Trophoblast cell (in vitro differentiated cells and primary cell): ENCODE measurements around the gene CKS2.

Experiments used
- DNase-seq, 2 donors: peaks; one replicate each; pipeline ENCODE4 v3.0.0-alpha.2; 2016
- H2AFZ ChIP-seq: 2 replicates; pipeline ENCODE4 v1.6.1; 2013; ENCODE audit warnings: low read length, moderate library complexity, mild to moderate bottlenecking; ENCODE audit not compliant: insufficient read depth, poor library complexity
- H2AK5ac ChIP-seq: 2 replicates; pipeline ENCODE4 v1.6.1; 2013; ENCODE audit warnings: mild to moderate bottlenecking, low read length
- H2BK120ac ChIP-seq: 2 replicates; pipeline ENCODE4 v1.6.1; 2013; ENCODE audit warnings: low read length, mild to moderate bottlenecking, moderate library complexity; ENCODE audit not compliant: insufficient read depth, poor library complexity
- H2BK12ac ChIP-seq: 2 replicates; pipeline ENCODE4 v1.6.1; 2013; ENCODE audit warnings: mild to moderate bottlenecking, low read length, moderate library complexity
- H2BK5ac ChIP-seq: 2 replicates; pipeline ENCODE4 v1.6.1; 2013; ENCODE audit warnings: low read length, low read depth, moderate library complexity, mild to moderate bottlenecking; ENCODE audit not compliant: poor library complexity
- H3K14ac ChIP-seq: 2 replicates; pipeline ENCODE4 v1.6.1; 2013; ENCODE audit warnings: mild to moderate bottlenecking, low read length
- H3K18ac ChIP-seq: 2 replicates; pipeline ENCODE4 v1.6.1; 2013; ENCODE audit warnings: mild to moderate bottlenecking, low read length
- H3K23ac ChIP-seq: 2 replicates; pipeline ENCODE4 v1.6.1; 2013; ENCODE audit warnings: low read length
- H3K27ac ChIP-seq: 2 replicates; pipeline ENCODE4 v1.5.1; 2013; ENCODE audit warnings: low read depth, mild to moderate bottlenecking, inconsistent platforms, low read length, moderate library complexity
- H3K27me3 ChIP-seq: 2 replicates; pipeline ENCODE4 v1.6.1; 2013; ENCODE audit warnings: inconsistent platforms, mild to moderate bottlenecking, low read length, moderate library complexity; ENCODE audit not compliant: insufficient read depth
- H3K36me3 ChIP-seq, 2 experiments: 1 replicate in 1 of 2; 2 replicates in 1 of 2; pipeline ENCODE4 v1.6.1; 2013; ENCODE audit warnings: low read length in 2 of 2, mild to moderate bottlenecking in 2 of 2, moderate library complexity in 1 of 2; ENCODE audit not compliant: insufficient read depth in 2 of 2, control insufficient read depth in 1 of 2
- H3K4ac ChIP-seq: 2 replicates; pipeline ENCODE4 v1.6.1; 2013; ENCODE audit warnings: low read depth, mild to moderate bottlenecking, low read length, moderate library complexity
- H3K4me1 ChIP-seq, 2 experiments: 1 replicate in 1 of 2; 2 replicates in 1 of 2; pipeline ENCODE4 v1.6.1; 2013; ENCODE audit warnings: low read length in 2 of 2, mild to moderate bottlenecking in 2 of 2, moderate library complexity in 1 of 2; ENCODE audit not compliant: insufficient read depth in 2 of 2, control insufficient read depth in 1 of 2
- H3K4me2 ChIP-seq: 2 replicates; pipeline ENCODE4 v1.6.1; 2013; ENCODE audit warnings: inconsistent platforms, mild to moderate bottlenecking, low read length, moderate library complexity
- H3K4me3 ChIP-seq: 2 replicates; pipeline ENCODE4 v1.5.1; 2013; ENCODE audit warnings: mild to moderate bottlenecking, low read depth, low read length, inconsistent platforms
- H3K79me1 ChIP-seq: one replicate; pipeline ENCODE4 v1.6.1; 2013; ENCODE audit warnings: low read length
- H3K79me2 ChIP-seq: 2 replicates; pipeline ENCODE4 v1.6.1; 2013; ENCODE audit warnings: low read length, mild to moderate bottlenecking; ENCODE audit not compliant: control insufficient read depth, insufficient read depth, poor library complexity
- H3K9ac ChIP-seq: 2 replicates; pipeline ENCODE4 v1.6.1; 2013; ENCODE audit warnings: mild to moderate bottlenecking, low read length
- H3K9me3 ChIP-seq: 2 replicates; pipeline ENCODE4 v1.6.1; 2013; ENCODE audit warnings: low read depth, mild to moderate bottlenecking, control low read depth, inconsistent platforms, low read length; ENCODE audit not compliant: insufficient read depth
- H4K12ac ChIP-seq: 2 replicates; pipeline ENCODE4 v1.6.1; 2013; ENCODE audit warnings: low read depth, mild to moderate bottlenecking, low read length, moderate library complexity
- H4K8ac ChIP-seq: 2 replicates; pipeline ENCODE4 v1.6.1; 2013; ENCODE audit warnings: low read depth, mild to moderate bottlenecking, low read length, moderate library complexity
- H4K91ac ChIP-seq: one replicate; pipeline ENCODE4 v1.6.1; 2013; ENCODE audit warnings: low read depth, mild to moderate bottlenecking, low read length, moderate library complexity
- WGBS: extraction: QIAGEN DNeasy Blood & Tissue Kit; methylation state at CpG from one replicate; pipeline ENCODE4 v1.1.7; 2013; ENCODE audit warnings: missing lambda C conversion rate; ENCODE audit not compliant: insufficient read length, insufficient coverage; ENCODE audit errors: extremely low coverage; 5-methylcytosine and 5-hydroxymethylcytosine counted together

The CKS2 gene

DNA sequence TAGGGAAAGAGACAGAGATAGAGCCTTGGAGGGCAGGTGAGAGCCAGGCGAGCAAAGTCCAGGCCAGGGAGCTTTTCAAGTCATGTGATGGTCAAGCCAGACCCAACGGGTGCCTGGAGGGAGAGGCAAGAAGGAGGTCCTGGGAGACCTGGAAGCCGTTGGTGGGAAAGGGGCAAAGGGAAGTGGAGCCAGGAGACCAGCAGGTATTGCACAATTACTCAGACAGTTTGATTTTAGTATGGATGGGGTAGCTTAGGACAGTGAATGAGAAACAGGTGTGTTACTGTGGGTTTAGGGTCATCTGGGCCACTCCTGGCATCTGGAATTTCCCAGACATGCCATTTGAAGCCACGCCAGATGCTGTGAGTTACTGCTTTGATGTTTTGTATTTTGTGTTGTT is 12.4 kb downstream of the CKS2 start:
- H4K8ac ChIP-seq, result no peak overlapping the region
- H3K9ac ChIP-seq, result no peak overlapping the region
- DNase-seq, result peak in 1 of 2 donors; percentile 22
- no peak overlapping the region for H3K4ac ChIP-seq
- H3K18ac ChIP-seq, result no peak overlapping the region
- peaks cover 2% of the 10 kb centered on the region for H3K79me1 ChIP-seq
- no peak overlapping the region for H3K23ac ChIP-seq
- no peak overlapping the region for H2BK12ac ChIP-seq
- no peak overlapping the region for H2AFZ ChIP-seq
- no peak overlapping the region for H4K91ac ChIP-seq
- no peak overlapping the region for H2AK5ac ChIP-seq
- no peak overlapping the region for H3K27ac ChIP-seq
- H3K36me3 ChIP-seq, result peaks cover 4 to 7% of the 10 kb centered on the region in 2 experiments
- no peak overlapping the region for H3K14ac ChIP-seq
- H4K12ac ChIP-seq, result no peak overlapping the region
- no CpG with 5 or more reads among the region's 4 CpGs for WGBS
- H3K9me3 ChIP-seq, result no peaks in the 10 kb centered on the region
- no peaks in the 10 kb centered on the region for H3K27me3 ChIP-seq
- H2BK5ac ChIP-seq, result no peak overlapping the region
- peaks cover 0 to 6% of the 10 kb centered on the region in 2 experiments for H3K4me1 ChIP-seq
- peaks cover 3% of the 10 kb centered on the region for H3K79me2 ChIP-seq
- no peak overlapping the region for H3K4me3 ChIP-seq
- no peak overlapping the region for H2BK120ac ChIP-seq
- no peak overlapping the region for H3K4me2 ChIP-seq

DNA sequence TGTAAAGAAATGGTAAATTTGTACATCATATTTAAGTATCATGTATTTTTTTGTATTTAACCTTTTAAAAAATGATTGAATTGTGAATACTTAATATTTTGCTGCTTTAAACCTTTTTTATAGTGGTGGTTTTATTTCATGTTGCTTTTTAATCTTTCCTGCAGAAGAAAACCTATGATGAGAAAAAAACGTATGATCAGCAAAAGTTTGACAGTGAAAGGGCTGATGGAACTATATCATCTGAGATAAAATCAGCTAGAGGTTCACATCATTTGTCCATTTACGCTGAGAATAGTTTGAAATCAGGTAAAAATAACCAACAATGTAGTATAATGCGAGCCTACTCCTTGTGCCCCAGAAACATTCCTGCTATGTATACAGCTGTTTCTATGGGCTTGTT is 14.7 kb downstream of the CKS2 start:
- no peak overlapping the region for H4K91ac ChIP-seq
- no peak overlapping the region for H4K8ac ChIP-seq
- no CpG with 5 or more reads among the region's 3 CpGs for WGBS
- no peak overlapping the region for H3K14ac ChIP-seq
- H2BK120ac ChIP-seq, result no peak overlapping the region
- no peaks in the 10 kb centered on the region for H3K79me1 ChIP-seq
- H3K4me1 ChIP-seq, result peaks cover 0 to 4% of the 10 kb centered on the region in 2 experiments
- H3K27me3 ChIP-seq, result no peaks in the 10 kb centered on the region
- H4K12ac ChIP-seq, result no peak overlapping the region
- no peak overlapping the region for H3K18ac ChIP-seq
- no peak overlapping the region for H2AK5ac ChIP-seq
- H2AFZ ChIP-seq, result no peak overlapping the region
- H3K36me3 ChIP-seq, result peaks cover 15 to 20% of the 10 kb centered on the region in 2 experiments
- H3K4ac ChIP-seq, result no peak overlapping the region
- no peaks in the 10 kb centered on the region for H3K79me2 ChIP-seq
- H3K4me2 ChIP-seq, result no peak overlapping the region
- no peak overlapping the region for H2BK12ac ChIP-seq
- H2BK5ac ChIP-seq, result no peak overlapping the region
- DNase-seq, result no peak
- H3K27ac ChIP-seq, result no peak overlapping the region
- H3K9ac ChIP-seq, result no peak overlapping the region
- no peak overlapping the region for H3K4me3 ChIP-seq
- H3K23ac ChIP-seq, result no peak overlapping the region
- H3K9me3 ChIP-seq, result no peaks in the 10 kb centered on the region

DNA sequence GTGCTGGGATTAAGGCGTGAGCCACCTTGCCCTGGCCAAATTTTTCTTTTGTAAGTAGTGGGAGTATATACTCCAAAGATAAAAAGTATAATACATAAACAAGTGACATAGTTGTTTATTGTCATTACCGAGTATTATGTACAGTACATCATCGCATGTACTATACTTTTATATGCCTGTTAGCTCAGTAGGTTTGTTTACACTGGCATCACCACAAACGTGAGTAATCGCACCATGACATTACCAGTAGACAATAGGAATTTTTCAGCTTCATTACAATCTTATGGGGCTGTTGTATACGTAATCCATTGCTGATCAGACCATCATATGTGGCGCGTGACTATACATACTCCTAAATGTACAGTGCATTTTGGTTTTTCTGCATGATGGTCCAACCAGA is 17.1 kb downstream of the CKS2 start:
- no peak overlapping the region for H3K4me3 ChIP-seq
- H4K8ac ChIP-seq, result no peak overlapping the region
- no peak overlapping the region for H3K27ac ChIP-seq
- no peak overlapping the region for H2AFZ ChIP-seq
- DNase-seq, result no peak
- no CpG with 5 or more reads among the region's 8 CpGs for WGBS
- H2AK5ac ChIP-seq, result no peak overlapping the region
- no peak overlapping the region for H3K4ac ChIP-seq
- peaks cover 0 to 4% of the 10 kb centered on the region in 2 experiments for H3K4me1 ChIP-seq
- H3K36me3 ChIP-seq, result peaks cover 15 to 21% of the 10 kb centered on the region in 2 experiments
- no peaks in the 10 kb centered on the region for H3K9me3 ChIP-seq
- no peaks in the 10 kb centered on the region for H3K27me3 ChIP-seq
- H2BK12ac ChIP-seq, result no peak overlapping the region
- no peaks in the 10 kb centered on the region for H3K79me1 ChIP-seq
- no peak overlapping the region for H3K4me2 ChIP-seq
- no peak overlapping the region for H3K23ac ChIP-seq
- H2BK120ac ChIP-seq, result no peak overlapping the region
- no peak overlapping the region for H4K91ac ChIP-seq
- H4K12ac ChIP-seq, result no peak overlapping the region
- no peak overlapping the region for H3K18ac ChIP-seq
- no peaks in the 10 kb centered on the region for H3K79me2 ChIP-seq
- no peak overlapping the region for H3K14ac ChIP-seq
- no peak overlapping the region for H2BK5ac ChIP-seq
- H3K9ac ChIP-seq, result no peak overlapping the region

DNA sequence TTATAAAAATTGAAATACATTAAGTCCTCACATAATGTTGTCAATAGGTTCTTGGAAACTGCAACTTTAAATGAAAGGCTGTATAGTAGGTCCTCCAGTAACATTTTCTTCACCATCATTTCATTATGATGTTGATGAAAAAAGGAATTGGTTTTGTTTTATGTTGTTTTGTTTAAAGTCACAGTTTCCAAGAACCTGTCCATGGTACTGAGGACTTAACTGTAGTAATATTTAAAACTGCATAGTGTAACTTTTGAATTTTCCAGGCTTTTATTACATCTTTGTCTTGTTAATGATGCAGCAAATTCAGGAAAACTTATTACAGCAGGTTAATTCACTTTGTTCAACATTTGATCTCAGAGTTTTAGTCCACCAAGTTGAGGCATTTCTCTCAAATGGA is 18.9 kb downstream of the CKS2 start:
- Histone ChIP-seq H3K9ac (no peak overlapping the region), H3K4me3 (no peak overlapping the region), H2BK12ac (no peak overlapping the region), H3K79me1 (no peaks in the 10 kb centered on the region), H3K27ac (no peak overlapping the region), H3K23ac (no peak overlapping the region), H3K14ac (no peak overlapping the region), H3K27me3 (no peaks in the 10 kb centered on the region), H3K9me3 (no peaks in the 10 kb centered on the region), H2AFZ (no peak overlapping the region), H4K8ac (no peak overlapping the region), H3K4me2 (no peak overlapping the region), H4K12ac (no peak overlapping the region), H2AK5ac (no peak overlapping the region), H3K4ac (no peak overlapping the region), H3K79me2 (no peaks in the 10 kb centered on the region), H3K36me3 (peaks cover 18 to 24% of the 10 kb centered on the region in 2 experiments), H4K91ac (no peak overlapping the region), H2BK5ac (no peak overlapping the region), H3K4me1 (no peaks in the 10 kb centered on the region), H2BK120ac (no peak overlapping the region), H3K18ac (no peak overlapping the region)
- no peak for DNase-seq
